ENCODE results near the gene CAMK2B.

DNA sequence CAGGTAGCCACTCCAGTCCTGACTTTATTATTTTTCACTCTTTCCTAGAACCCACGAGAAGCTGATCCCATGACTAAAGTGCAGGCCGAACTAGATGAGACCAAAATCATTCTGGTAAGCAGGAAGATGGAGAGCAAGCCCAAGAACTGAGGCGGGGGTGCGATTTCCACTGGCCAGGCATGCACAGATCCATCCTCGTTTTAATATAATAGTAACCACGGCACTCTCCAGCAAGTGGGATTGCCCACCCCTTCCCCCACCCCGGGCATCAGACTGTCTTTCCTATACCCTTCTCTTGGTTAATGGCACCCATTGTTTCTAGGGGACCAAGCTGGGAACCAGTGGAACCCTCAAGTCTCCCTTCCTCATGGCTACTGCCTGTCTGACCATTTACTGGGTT, 117.3 kb downstream of the CAMK2B start:
- TF ChIP-seq, protein P1, sequence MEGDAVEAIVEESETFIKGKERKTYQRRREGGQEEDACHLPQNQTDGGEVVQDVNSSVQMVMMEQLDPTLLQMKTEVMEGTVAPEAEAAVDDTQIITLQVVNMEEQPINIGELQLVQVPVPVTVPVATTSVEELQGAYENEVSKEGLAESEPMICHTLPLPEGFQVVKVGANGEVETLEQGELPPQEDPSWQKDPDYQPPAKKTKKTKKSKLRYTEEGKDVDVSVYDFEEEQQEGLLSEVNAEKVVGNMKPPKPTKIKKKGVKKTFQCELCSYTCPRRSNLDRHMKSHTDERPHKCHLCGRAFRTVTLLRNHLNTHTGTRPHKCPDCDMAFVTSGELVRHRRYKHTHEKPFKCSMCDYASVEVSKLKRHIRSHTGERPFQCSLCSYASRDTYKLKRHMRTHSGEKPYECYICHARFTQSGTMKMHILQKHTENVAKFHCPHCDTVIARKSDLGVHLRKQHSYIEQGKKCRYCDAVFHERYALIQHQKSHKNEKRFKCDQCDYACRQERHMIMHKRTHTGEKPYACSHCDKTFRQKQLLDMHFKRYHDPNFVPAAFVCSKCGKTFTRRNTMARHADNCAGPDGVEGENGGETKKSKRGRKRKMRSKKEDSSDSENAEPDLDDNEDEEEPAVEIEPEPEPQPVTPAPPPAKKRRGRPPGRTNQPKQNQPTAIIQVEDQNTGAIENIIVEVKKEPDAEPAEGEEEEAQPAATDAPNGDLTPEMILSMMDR (IDR thresholded peaks at IDR 0.05; ENCODE audit: insufficient read depth, low read length, poor library complexity, severe bottlenecking) = no peak
- no peak for TF ChIP-seq EZH2phosphoT487 (conservative IDR thresholded peaks at IDR 0.05; ENCODE audit: low read length)
